HG02678 (cell line): ENCODE measurements around the gene TIFAB.

Experiments
- ATAC-seq: cut with Tn5 transposase; IDR thresholded peaks from one replicate; pipeline ENCODE4 v1.9.1; 2021; ENCODE audit warnings: mild to moderate bottlenecking, moderate library complexity; ENCODE audit not compliant: unreplicated experiment

The TIFAB gene

GRCh38 chr5:135460246-135461033 lies 8.3 kb upstream of the TIFAB start:
- ATAC-seq: no peak

- ATAC-seq: no peak
Measured at GRCh38 chr5:135458921-135459331, 6.8 kb upstream of the TIFAB start.

GRCh38 chr5:135458356-135458755 lies 6.2 kb upstream of the TIFAB start:
- no peak for ATAC-seq

- peak; percentile 50 for ATAC-seq
Measured at GRCh38 chr5:135457424-135458071, 5.4 kb upstream of the TIFAB start.

- ATAC-seq: peak; percentile 76
Measured at GRCh38 chr5:135456238-135457099, 4.3 kb upstream of the TIFAB start.

- no peak for ATAC-seq
Measured at GRCh38 chr5:135455876-135456237, 3.7 kb upstream of the TIFAB start.

GRCh38 chr5:135454946-135455345 lies 2.8 kb upstream of the TIFAB start:
- ATAC-seq: no peak

- no peak for ATAC-seq
Measured at GRCh38 chr5:135453613-135454012, 1.5 kb upstream of the TIFAB start.

GRCh38 chr5:135451581-135452320 lies 400 bp downstream of the TIFAB start:
- ATAC-seq: no peak

- ATAC-seq: no peak
Measured at GRCh38 chr5:135450952-135451351, 1.2 kb downstream of the TIFAB start.

GRCh38 chr5:135450336-135450735 lies 1.8 kb downstream of the TIFAB start:
- ATAC-seq: no peak

- ATAC-seq: no peak
Measured at GRCh38 chr5:135449644-135450043, 2.5 kb downstream of the TIFAB start.

GRCh38 chr5:135448791-135449507 lies 3.2 kb downstream of the TIFAB start:
- ATAC-seq: no peak

- ATAC-seq: no peak
Measured at GRCh38 chr5:135448071-135448739, 3.9 kb downstream of the TIFAB start.

- ATAC-seq: no peak
Measured at GRCh38 chr5:135447298-135447929, 4.7 kb downstream of the TIFAB start, which contains the start of gene DCANP1. TSS of gene DCANP1 (minus strand) at chr5:135447348. CDS start at chr5:135447108, 240 bp downstream.

GRCh38 chr5:135446615-135447014 lies 5.5 kb downstream of the TIFAB start:
- no peak for ATAC-seq

GRCh38 chr5:135446206-135446605 lies 5.9 kb downstream of the TIFAB start:
- no peak for ATAC-seq

GRCh38 chr5:135445306-135445985 lies 6.7 kb downstream of the TIFAB start:
- no peak for ATAC-seq

- no peak for ATAC-seq
Measured at GRCh38 chr5:135444881-135445280, 7.3 kb downstream of the TIFAB start.
